Measurements from ENCODE around the gene CDKN1A.

GRCh38 chr6:36683145-36683655 is 4.7 kb downstream of the CDKN1A start:
- no peak for TF ChIP-seq POLR2AphosphoS5 (IDR thresholded peaks at IDR 0.05; ENCODE audit: low read depth)
- no peak for TF ChIP-seq CTCF (IDR thresholded peaks at IDR 0.05; ENCODE audit: insufficient read depth, low read length)
- no peak for TF ChIP-seq GABPA (IDR thresholded peaks at IDR 0.05; ENCODE audit: low read depth)
- TF ChIP-seq REST (IDR thresholded peaks at IDR 0.05; ENCODE audit: insufficient replicate concordance, low read depth): no peak
